DND-41 (cell line): ENCODE measurements around the gene PADI2.

Source experiments
- EZH2 ChIP-seq: IDR thresholded peaks from 3 replicates; pipeline ENCODE4 v1.6.1; 2012; ENCODE audit warnings: borderline replicate concordance, low read depth, mild to moderate bottlenecking, moderate library complexity, low read length, inconsistent platforms; ENCODE audit not compliant: severe bottlenecking
- TF ChIP-seq, protein P1 (sequence below): IDR thresholded peaks from 2 replicates; pipeline ENCODE4 v1.5.1; 2012; ENCODE audit warnings: borderline replicate concordance, low read length, moderate library complexity, mild to moderate bottlenecking; ENCODE audit not compliant: poor library complexity, severe bottlenecking; ENCODE audit errors: extremely low read depth

DNA sequence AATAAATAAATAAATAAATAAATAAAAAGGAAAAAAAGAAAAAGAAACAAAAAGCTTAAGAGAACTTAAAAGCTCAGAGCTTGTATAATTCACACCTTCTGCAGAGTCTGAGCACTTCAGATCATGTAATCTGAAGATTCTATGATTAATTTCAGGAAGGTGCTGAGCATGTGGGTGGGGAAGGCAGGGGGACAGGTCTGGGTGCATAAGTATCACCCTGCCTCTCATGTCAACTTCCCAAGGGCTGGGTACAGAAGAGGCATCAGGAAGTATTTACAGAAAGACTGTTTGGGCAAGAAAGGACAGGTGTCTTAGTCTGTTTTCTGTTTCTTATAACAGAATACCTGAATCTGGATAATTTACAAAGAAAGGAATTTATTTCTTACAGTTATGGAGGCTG lies 20.4 kb upstream of the PADI2 start:
- TF ChIP-seq, protein P1, sequence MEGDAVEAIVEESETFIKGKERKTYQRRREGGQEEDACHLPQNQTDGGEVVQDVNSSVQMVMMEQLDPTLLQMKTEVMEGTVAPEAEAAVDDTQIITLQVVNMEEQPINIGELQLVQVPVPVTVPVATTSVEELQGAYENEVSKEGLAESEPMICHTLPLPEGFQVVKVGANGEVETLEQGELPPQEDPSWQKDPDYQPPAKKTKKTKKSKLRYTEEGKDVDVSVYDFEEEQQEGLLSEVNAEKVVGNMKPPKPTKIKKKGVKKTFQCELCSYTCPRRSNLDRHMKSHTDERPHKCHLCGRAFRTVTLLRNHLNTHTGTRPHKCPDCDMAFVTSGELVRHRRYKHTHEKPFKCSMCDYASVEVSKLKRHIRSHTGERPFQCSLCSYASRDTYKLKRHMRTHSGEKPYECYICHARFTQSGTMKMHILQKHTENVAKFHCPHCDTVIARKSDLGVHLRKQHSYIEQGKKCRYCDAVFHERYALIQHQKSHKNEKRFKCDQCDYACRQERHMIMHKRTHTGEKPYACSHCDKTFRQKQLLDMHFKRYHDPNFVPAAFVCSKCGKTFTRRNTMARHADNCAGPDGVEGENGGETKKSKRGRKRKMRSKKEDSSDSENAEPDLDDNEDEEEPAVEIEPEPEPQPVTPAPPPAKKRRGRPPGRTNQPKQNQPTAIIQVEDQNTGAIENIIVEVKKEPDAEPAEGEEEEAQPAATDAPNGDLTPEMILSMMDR: no peak
- no peak for TF ChIP-seq EZH2
